ENCODE results near the gene SLC6A3.

SLC6A3 gene

GRCh38 chr5:1415626-1416360 is 29.4 kb downstream of the SLC6A3 start:
- no peak overlapping the region for H3K27ac ChIP-seq (ENCODE audit: low read depth, low read length)
- no peak overlapping the region for H3K4me3 ChIP-seq (ENCODE audit: low read depth in 1 of 2, low read length in 2 of 2)
- H3K4me1 ChIP-seq (ENCODE audit: control insufficient read depth in 1 of 2, insufficient read depth in 2 of 2, low read length in 2 of 2): no peaks in the 10 kb centered on the region
- H3K36me3 ChIP-seq (ENCODE audit: control insufficient read depth in 1 of 2, insufficient read depth in 2 of 2, low read length in 2 of 2): no peaks in the 10 kb centered on the region
- H3K9me3 ChIP-seq (ENCODE audit: control insufficient read depth in 1 of 2, low read length in 2 of 2): no peaks in the 10 kb centered on the region
- H3K27me3 ChIP-seq (ENCODE audit: control insufficient read depth in 1 of 2, insufficient read depth in 2 of 2, low read length in 2 of 2): peaks cover 0 to 4% of the 10 kb centered on the region in 2 donors
- no peak overlapping the region for H3K9ac ChIP-seq (ENCODE audit: low read depth in 1 of 2, low read length in 2 of 2)

GRCh38 chr5:1415059-1415425 is 30.2 kb downstream of the SLC6A3 start:
- H3K9ac ChIP-seq (ENCODE audit: low read depth in 1 of 2, low read length in 2 of 2): no peak overlapping the region
- no peaks in the 10 kb centered on the region for H3K4me1 ChIP-seq (ENCODE audit: control insufficient read depth in 1 of 2, insufficient read depth in 2 of 2, low read length in 2 of 2)
- H3K9me3 ChIP-seq (ENCODE audit: control insufficient read depth in 1 of 2, low read length in 2 of 2): no peaks in the 10 kb centered on the region
- no peaks in the 10 kb centered on the region for H3K36me3 ChIP-seq (ENCODE audit: control insufficient read depth in 1 of 2, insufficient read depth in 2 of 2, low read length in 2 of 2)
- no peak overlapping the region for H3K4me3 ChIP-seq (ENCODE audit: low read depth in 1 of 2, low read length in 2 of 2)
- H3K27me3 ChIP-seq (ENCODE audit: control insufficient read depth in 1 of 2, insufficient read depth in 2 of 2, low read length in 2 of 2): peaks cover 0 to 4% of the 10 kb centered on the region in 2 donors
- H3K27ac ChIP-seq (ENCODE audit: low read depth, low read length): no peak overlapping the region

- Histone ChIP-seq H3K27ac (ENCODE audit: low read depth, low read length) (no peak overlapping the region), H3K4me3 (ENCODE audit: low read depth in 1 of 2, low read length in 2 of 2) (no peak overlapping the region), H3K9ac (ENCODE audit: low read depth in 1 of 2, low read length in 2 of 2) (no peak overlapping the region), H3K36me3 (ENCODE audit: control insufficient read depth in 1 of 2, insufficient read depth in 2 of 2, low read length in 2 of 2) (no peaks in the 10 kb centered on the region), H3K9me3 (ENCODE audit: control insufficient read depth in 1 of 2, low read length in 2 of 2) (no peaks in the 10 kb centered on the region), H3K4me1 (ENCODE audit: control insufficient read depth in 1 of 2, insufficient read depth in 2 of 2, low read length in 2 of 2) (no peaks in the 10 kb centered on the region), H3K27me3 (ENCODE audit: control insufficient read depth in 1 of 2, insufficient read depth in 2 of 2, low read length in 2 of 2) (peaks cover 0 to 4% of the 10 kb centered on the region in 2 donors)
Observed at GRCh38 chr5:1414311-1415058, 30.8 kb downstream of the SLC6A3 start.

GRCh38 chr5:1413611-1414241 is 31.5 kb downstream of the SLC6A3 start:
- Histone ChIP-seq H3K27me3 (ENCODE audit: control insufficient read depth in 1 of 2, insufficient read depth in 2 of 2, low read length in 2 of 2) (peaks cover 0 to 4% of the 10 kb centered on the region in 2 donors), H3K36me3 (ENCODE audit: control insufficient read depth in 1 of 2, insufficient read depth in 2 of 2, low read length in 2 of 2) (no peaks in the 10 kb centered on the region), H3K27ac (ENCODE audit: low read depth, low read length) (no peak overlapping the region), H3K4me1 (ENCODE audit: control insufficient read depth in 1 of 2, insufficient read depth in 2 of 2, low read length in 2 of 2) (no peaks in the 10 kb centered on the region), H3K4me3 (ENCODE audit: low read depth in 1 of 2, low read length in 2 of 2) (no peak overlapping the region), H3K9me3 (ENCODE audit: control insufficient read depth in 1 of 2, low read length in 2 of 2) (no peaks in the 10 kb centered on the region), H3K9ac (ENCODE audit: low read depth in 1 of 2, low read length in 2 of 2) (no peak overlapping the region)

- Histone ChIP-seq H3K9me3 (ENCODE audit: control insufficient read depth in 1 of 2, low read length in 2 of 2) (no peaks in the 10 kb centered on the region), H3K36me3 (ENCODE audit: control insufficient read depth in 1 of 2, insufficient read depth in 2 of 2, low read length in 2 of 2) (no peaks in the 10 kb centered on the region), H3K9ac (ENCODE audit: low read depth in 1 of 2, low read length in 2 of 2) (no peak overlapping the region), H3K27me3 (ENCODE audit: control insufficient read depth in 1 of 2, insufficient read depth in 2 of 2, low read length in 2 of 2) (peaks cover 0 to 4% of the 10 kb centered on the region in 2 donors), H3K27ac (ENCODE audit: low read depth, low read length) (no peak overlapping the region), H3K4me3 (ENCODE audit: low read depth in 1 of 2, low read length in 2 of 2) (no peak overlapping the region), H3K4me1 (ENCODE audit: control insufficient read depth in 1 of 2, insufficient read depth in 2 of 2, low read length in 2 of 2) (no peaks in the 10 kb centered on the region)
Observed at GRCh38 chr5:1413211-1413610, 32.0 kb downstream of the SLC6A3 start.

- Histone ChIP-seq H3K27me3 (ENCODE audit: control insufficient read depth in 1 of 2, insufficient read depth in 2 of 2, low read length in 2 of 2) (peaks cover 0 to 4% of the 10 kb centered on the region in 2 donors), H3K9ac (ENCODE audit: low read depth in 1 of 2, low read length in 2 of 2) (no peak overlapping the region), H3K4me3 (ENCODE audit: low read depth in 1 of 2, low read length in 2 of 2) (no peak overlapping the region), H3K27ac (ENCODE audit: low read depth, low read length) (no peak overlapping the region), H3K36me3 (ENCODE audit: control insufficient read depth in 1 of 2, insufficient read depth in 2 of 2, low read length in 2 of 2) (no peaks in the 10 kb centered on the region), H3K9me3 (ENCODE audit: control insufficient read depth in 1 of 2, low read length in 2 of 2) (no peaks in the 10 kb centered on the region), H3K4me1 (ENCODE audit: control insufficient read depth in 1 of 2, insufficient read depth in 2 of 2, low read length in 2 of 2) (no peaks in the 10 kb centered on the region)
Observed at GRCh38 chr5:1412621-1413020, 32.6 kb downstream of the SLC6A3 start.

- no peaks in the 10 kb centered on the region for H3K36me3 ChIP-seq (ENCODE audit: control insufficient read depth in 1 of 2, insufficient read depth in 2 of 2, low read length in 2 of 2)
- H3K27me3 ChIP-seq (ENCODE audit: control insufficient read depth in 1 of 2, insufficient read depth in 2 of 2, low read length in 2 of 2): peaks cover 0 to 4% of the 10 kb centered on the region in 2 donors
- no peak overlapping the region for H3K27ac ChIP-seq (ENCODE audit: low read depth, low read length)
- no peaks in the 10 kb centered on the region for H3K9me3 ChIP-seq (ENCODE audit: control insufficient read depth in 1 of 2, low read length in 2 of 2)
- no peaks in the 10 kb centered on the region for H3K4me1 ChIP-seq (ENCODE audit: control insufficient read depth in 1 of 2, insufficient read depth in 2 of 2, low read length in 2 of 2)
- H3K9ac ChIP-seq (ENCODE audit: low read depth in 1 of 2, low read length in 2 of 2): no peak overlapping the region
- no peak overlapping the region for H3K4me3 ChIP-seq (ENCODE audit: low read depth in 1 of 2, low read length in 2 of 2)
Observed at GRCh38 chr5:1412163-1412562, 33.1 kb downstream of the SLC6A3 start.

GRCh38 chr5:1411099-1411498 is 34.1 kb downstream of the SLC6A3 start:
- Histone ChIP-seq H3K4me3 (ENCODE audit: low read depth in 1 of 2, low read length in 2 of 2) (no peak overlapping the region), H3K4me1 (ENCODE audit: control insufficient read depth in 1 of 2, insufficient read depth in 2 of 2, low read length in 2 of 2) (no peaks in the 10 kb centered on the region), H3K27me3 (ENCODE audit: control insufficient read depth in 1 of 2, insufficient read depth in 2 of 2, low read length in 2 of 2) (peaks cover 0 to 4% of the 10 kb centered on the region in 2 donors), H3K9me3 (ENCODE audit: control insufficient read depth in 1 of 2, low read length in 2 of 2) (no peaks in the 10 kb centered on the region), H3K27ac (ENCODE audit: low read depth, low read length) (no peak overlapping the region), H3K36me3 (ENCODE audit: control insufficient read depth in 1 of 2, insufficient read depth in 2 of 2, low read length in 2 of 2) (no peaks in the 10 kb centered on the region), H3K9ac (ENCODE audit: low read depth in 1 of 2, low read length in 2 of 2) (no peak overlapping the region)

GRCh38 chr5:1410156-1411014 is 34.9 kb downstream of the SLC6A3 start:
- Histone ChIP-seq H3K4me1 (ENCODE audit: control insufficient read depth in 1 of 2, insufficient read depth in 2 of 2, low read length in 2 of 2) (no peaks in the 10 kb centered on the region), H3K9me3 (ENCODE audit: control insufficient read depth in 1 of 2, low read length in 2 of 2) (no peaks in the 10 kb centered on the region), H3K36me3 (ENCODE audit: control insufficient read depth in 1 of 2, insufficient read depth in 2 of 2, low read length in 2 of 2) (no peaks in the 10 kb centered on the region), H3K27me3 (ENCODE audit: control insufficient read depth in 1 of 2, insufficient read depth in 2 of 2, low read length in 2 of 2) (peaks cover 0 to 4% of the 10 kb centered on the region in 2 donors), H3K9ac (ENCODE audit: low read depth in 1 of 2, low read length in 2 of 2) (no peak overlapping the region), H3K27ac (ENCODE audit: low read depth, low read length) (no peak overlapping the region), H3K4me3 (ENCODE audit: low read depth in 1 of 2, low read length in 2 of 2) (no peak overlapping the region)
